Measurements from ENCODE around the gene ZNF592. TPM values are rescaled to one million over a fixed set of nuclear protein-coding genes. Genes with fewer than 3 reads are reported as not detected.
A peak's percentile ranks its signal among the peaks of the same experiment; 100 is the strongest.
"Not testable (repeated sequence)": the region's sequence is repeated elsewhere in the genome, so short reads cannot be mapped to it uniquely, and the experiment has no call there.

Gene ZNF592, protein sequence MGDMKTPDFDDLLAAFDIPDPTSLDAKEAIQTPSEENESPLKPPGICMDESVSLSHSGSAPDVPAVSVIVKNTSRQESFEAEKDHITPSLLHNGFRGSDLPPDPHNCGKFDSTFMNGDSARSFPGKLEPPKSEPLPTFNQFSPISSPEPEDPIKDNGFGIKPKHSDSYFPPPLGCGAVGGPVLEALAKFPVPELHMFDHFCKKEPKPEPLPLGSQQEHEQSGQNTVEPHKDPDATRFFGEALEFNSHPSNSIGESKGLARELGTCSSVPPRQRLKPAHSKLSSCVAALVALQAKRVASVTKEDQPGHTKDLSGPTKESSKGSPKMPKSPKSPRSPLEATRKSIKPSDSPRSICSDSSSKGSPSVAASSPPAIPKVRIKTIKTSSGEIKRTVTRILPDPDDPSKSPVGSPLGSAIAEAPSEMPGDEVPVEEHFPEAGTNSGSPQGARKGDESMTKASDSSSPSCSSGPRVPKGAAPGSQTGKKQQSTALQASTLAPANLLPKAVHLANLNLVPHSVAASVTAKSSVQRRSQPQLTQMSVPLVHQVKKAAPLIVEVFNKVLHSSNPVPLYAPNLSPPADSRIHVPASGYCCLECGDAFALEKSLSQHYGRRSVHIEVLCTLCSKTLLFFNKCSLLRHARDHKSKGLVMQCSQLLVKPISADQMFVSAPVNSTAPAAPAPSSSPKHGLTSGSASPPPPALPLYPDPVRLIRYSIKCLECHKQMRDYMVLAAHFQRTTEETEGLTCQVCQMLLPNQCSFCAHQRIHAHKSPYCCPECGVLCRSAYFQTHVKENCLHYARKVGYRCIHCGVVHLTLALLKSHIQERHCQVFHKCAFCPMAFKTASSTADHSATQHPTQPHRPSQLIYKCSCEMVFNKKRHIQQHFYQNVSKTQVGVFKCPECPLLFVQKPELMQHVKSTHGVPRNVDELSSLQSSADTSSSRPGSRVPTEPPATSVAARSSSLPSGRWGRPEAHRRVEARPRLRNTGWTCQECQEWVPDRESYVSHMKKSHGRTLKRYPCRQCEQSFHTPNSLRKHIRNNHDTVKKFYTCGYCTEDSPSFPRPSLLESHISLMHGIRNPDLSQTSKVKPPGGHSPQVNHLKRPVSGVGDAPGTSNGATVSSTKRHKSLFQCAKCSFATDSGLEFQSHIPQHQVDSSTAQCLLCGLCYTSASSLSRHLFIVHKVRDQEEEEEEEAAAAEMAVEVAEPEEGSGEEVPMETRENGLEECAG (N-terminal part only)
- 2.8 and 4.8 TPM in 2 replicates for total RNA-seq

DNA sequence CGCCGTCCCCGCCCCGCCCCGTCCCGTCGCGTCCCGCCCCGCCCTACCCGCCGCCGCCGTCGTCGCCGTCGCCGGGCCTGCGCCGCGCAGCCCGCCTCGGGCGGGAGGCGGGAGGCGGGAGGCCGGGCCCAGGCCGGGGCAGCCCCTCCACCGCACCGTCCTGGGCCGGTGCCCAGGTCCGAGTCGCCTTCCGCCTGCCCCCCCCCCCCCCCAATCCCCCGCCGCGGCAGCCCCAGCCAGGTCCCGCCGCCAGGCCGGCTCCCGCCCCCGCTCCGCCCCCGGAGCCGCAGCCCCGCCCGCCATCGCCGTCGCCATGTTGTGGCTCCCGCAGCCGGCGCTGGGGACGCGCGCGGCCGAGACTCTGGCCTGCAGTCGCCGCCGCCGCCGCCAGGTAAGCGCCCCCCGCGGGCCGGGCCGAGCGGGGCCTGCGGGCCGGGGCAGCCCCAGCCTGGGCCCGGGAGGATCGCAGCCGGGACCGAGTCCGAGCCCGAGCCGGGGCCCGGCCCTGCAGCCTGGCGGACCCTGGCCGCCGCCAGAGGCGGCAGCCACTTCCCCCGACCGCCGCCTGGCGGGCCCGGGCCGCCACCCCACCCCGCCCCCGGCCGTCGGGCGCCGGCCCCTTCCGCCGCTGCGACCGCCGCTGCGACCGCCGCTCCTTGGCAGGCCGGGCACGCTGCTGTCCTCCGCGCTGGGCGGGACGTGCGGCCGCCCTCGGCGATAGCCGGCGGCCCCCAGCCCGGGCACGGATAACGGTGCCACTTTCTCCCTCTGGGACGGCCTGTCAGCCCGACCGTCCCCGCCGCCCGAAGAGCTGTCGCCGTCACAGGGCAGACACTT, at the start of gene ZNF592:
Gene ZNF592 (plus strand): TSS at position 319 of the 837 bp plus-strand sequence. CDS start 34,084 bp downstream, outside the sequence.
- DNase-seq (ENCODE audit: low read depth in 2 of 2): peak; percentile 83 to 91

DNA sequence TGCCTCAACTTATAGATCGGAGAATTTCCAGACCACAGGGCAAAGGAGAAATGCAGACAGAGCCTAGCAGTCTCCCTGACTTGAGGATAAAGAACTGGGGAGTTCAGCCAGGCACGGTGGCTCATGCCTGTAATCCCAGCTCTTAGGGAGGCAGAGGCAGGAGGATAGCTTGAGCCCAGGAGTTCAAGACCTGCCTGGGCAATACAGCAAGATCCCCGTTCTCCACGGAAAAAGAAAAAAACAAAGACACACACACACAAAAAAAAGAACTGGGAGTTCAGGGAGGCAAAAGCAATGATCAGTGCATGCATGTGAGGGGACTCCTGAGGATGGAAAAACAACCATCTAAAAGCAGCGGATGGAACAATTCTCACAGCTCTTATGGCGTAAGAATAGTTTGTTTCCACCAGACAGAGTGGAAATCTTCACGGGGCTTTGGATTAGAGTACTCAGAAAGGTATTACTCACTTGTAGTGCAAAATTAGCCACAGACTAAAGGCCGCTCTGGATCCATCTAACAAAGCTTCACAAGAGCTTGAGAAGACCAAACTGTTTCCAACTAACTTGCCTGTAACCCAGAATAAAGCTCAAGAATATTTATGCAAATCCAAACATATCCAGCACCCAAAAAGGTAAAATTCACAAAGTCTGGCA, 48.7 kb upstream of the ZNF592 start:
- DNase-seq (ENCODE audit: low read depth in 2 of 2): peak in 1 of 2 donors; percentile 15

DNA sequence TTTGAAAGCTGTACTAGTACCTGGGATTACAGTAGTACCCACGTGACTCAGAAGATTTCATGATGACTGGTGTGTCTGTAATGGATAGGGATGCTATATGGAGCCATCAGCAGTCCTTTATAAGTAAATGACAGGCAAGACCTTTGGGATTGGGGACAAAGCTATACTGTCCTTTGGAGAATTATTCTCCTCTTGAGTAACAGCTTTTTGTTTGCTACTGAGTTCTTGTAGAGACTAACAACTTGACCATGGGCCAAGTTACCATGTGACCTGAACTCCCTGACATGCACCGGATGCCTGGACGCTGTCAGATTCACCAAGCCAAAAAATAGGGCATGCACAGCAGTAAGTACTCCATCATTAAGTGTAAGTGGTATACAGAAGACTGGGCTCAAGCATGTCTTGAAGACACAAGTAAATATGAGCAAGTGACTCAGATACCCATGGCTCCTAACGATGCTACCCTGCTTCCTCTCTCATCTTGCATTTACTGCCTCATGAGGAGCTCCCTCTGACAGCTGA, 45.4 kb upstream of the ZNF592 start:
- peak; percentile 80 for DNase-seq (ENCODE audit: low read depth in 2 of 2)

DNA sequence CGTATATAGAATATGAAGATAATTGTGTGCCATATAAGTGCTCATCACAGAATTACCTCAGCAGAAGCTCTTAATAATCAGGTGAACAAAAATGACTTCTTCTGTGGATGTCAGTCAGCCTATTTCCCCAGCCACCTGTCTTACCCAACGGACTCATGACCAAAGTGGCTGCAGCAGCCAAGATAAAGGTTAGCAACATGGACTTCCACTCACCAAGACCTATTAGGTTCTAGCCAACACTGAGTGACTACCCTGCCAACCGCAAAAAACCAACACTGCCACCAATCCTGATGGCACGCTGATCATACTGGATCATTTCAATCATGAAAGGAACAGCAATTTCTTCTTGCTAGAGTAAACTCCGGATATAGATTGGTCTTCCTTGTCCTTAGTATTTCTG, 44.6 kb upstream of the ZNF592 start:
- no peak for DNase-seq (ENCODE audit: low read depth in 2 of 2)

- no peak for DNase-seq (ENCODE audit: low read depth in 2 of 2)
Observed at GRCh38 chr15:84714372-84714771, 34.0 kb upstream of the ZNF592 start.

GRCh38 chr15:84714821-84715220, 33.6 kb upstream of the ZNF592 start:
- no peak for DNase-seq (ENCODE audit: low read depth in 2 of 2)

DNA sequence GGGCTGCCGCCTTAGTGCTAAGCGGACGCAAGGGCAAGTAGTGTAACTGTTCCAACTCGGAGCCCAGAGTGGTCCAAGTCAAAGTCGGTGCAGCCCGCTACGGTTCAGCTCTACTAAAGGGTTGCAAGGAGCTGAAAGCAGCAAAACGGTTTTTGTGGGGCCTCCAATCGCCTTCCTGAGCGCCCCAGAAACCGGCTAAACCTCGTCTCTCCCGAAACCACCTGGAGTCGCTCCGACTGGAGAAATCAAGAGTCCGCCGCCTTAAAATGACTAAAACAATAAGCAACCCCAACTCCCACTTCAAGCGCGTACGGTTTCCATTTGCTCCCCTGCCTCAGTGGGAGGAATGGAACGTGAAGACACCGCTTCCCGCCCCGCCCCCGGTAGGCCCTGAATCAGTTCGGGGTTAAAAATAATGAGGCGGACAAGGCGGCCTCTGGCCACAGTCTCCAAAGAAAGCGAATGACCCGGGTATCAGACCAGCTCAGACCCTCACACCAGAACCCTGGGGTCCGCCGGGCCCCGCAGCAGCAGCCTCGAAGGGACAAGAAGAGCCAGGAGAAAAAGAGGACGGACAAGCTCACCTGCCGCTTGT, 32.9 kb upstream of the ZNF592 start:
- DNase-seq (ENCODE audit: low read depth in 2 of 2): peak; percentile 26 to 52

DNA sequence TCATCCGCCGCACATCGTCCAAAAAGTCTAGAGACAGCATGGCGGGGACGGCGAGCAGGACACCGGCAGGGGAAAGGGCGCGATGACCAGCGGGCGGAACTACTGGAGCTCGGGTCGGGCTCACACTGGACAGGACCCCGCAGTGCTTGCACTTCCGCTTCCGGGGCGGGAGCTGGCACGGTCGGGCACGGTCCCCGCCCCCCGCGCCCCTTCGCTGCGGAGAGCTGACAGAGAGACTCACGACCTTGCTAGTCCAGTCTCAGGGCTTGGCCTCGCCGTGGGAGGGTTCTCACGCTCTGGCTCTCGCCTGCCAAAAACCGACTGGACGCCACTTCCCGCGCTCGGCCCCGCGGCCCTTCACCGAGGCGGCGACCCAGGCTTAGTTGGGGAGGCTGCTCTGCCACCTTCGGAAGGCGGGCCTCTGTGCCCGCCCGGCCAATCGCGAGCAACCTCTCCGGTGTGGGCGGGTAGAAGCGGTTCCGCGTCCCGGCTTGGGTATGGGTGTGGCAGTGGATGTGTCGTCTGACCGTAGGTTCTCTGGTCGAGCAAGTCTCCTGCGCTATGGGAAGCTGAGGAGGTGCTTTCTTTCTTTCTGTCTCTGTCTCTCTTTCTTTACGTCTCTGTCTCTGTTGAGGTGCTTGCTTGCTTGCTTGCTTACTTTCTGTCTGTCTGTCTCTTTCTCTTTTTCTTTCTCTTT, 32.2 kb upstream of the ZNF592 start, which contains the start of gene SEC11A:
Gene SEC11A (minus strand): TSS at position 104 of the 697 bp plus-strand sequence. CDS start 64 bp downstream, at position 40.
- DNase-seq (ENCODE audit: low read depth in 2 of 2): peak; percentile 95 to 96

DNA sequence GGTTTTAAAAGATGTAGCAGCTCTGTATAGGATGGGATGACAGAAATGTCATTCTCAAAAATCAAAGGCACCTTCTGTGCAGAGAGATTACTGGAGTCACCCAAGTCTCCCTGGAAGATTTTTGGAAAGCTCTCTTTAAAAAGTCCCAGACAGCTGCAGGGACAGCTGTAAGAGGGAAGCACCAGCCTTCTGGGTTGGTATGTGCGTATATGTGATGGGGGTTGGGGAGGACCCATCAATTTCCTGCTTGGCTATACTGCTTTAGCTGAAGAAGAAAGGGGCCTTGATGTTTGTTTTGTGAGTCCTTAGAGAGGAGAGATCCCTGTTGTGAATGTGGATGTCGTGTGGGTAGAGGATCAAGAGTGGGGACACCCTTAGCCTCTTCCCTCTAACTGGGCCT, 27.0 kb upstream of the ZNF592 start:
- DNase-seq (ENCODE audit: low read depth in 2 of 2): no peak

- no peak for DNase-seq (ENCODE audit: low read depth in 2 of 2)
Observed at GRCh38 chr15:84722628-84723027, 25.8 kb upstream of the ZNF592 start.

DNA sequence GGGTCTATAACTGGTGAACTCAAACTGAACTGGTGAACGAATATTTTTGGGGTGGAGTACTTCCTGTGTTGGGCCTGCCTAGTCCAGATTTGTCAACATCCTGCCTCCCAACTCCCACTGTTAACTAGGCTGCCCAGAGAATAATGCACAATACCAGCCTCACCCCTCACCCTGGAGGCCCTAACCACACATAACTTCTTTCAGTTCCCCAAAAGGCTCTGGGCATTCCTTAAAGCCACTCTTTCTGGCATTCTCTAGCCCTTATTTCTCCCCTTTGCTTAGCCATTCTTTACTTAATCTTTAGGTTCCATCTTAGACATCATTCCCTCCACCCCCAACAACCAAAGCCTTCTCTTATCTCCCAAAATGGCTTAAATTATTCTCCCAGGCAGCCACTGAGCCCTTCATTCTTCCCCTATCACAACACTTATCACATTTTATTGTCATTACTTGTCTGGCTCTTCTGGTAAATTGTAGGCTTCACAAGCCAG, 23.3 kb upstream of the ZNF592 start:
- peak; percentile 49 to 77 for DNase-seq (ENCODE audit: low read depth in 2 of 2)

DNA sequence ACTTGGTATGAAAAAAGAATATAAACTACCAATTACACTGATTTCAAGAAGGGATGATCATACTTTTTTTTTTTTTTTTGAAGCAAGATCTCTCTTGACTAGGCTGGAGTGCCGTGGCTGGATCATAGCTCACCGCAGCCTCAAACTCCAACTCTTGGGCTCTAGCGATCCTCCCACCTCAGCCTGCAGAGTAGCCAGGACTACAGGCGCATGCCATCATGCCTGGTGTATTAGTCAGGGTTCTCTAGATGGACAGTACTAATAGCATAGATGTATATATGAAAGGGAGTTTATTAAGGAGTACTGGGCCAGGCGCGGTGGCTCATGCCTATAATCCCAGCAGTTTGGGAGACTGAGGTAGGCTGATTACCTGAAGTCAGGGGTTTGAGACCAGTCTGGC, 21.0 kb upstream of the ZNF592 start:
- no peak for DNase-seq (ENCODE audit: low read depth in 2 of 2)

DNA sequence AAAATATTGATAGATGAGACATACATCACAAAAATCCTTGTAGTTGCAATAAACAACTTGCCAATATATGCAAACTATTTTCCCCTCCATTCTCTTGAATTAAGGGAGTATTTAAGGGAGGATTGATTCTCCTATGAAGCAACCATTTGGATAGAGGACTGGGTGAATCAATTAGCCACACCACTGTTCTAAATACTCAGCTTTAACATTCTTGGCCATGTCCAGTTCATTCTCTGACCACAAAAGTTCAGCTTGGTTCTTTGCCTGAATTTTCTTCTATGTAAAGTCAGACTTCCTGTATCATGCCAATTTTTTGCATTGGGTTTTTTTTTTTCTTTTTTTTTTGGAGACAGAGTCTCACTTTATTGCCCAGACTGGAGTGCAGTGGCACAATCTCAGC, 16.6 kb upstream of the ZNF592 start:
- no peak for DNase-seq (ENCODE audit: low read depth in 2 of 2)

GRCh38 chr15:84734794-84735479, 13.5 kb upstream of the ZNF592 start:
- DNase-seq (ENCODE audit: low read depth in 2 of 2): no peak

DNA sequence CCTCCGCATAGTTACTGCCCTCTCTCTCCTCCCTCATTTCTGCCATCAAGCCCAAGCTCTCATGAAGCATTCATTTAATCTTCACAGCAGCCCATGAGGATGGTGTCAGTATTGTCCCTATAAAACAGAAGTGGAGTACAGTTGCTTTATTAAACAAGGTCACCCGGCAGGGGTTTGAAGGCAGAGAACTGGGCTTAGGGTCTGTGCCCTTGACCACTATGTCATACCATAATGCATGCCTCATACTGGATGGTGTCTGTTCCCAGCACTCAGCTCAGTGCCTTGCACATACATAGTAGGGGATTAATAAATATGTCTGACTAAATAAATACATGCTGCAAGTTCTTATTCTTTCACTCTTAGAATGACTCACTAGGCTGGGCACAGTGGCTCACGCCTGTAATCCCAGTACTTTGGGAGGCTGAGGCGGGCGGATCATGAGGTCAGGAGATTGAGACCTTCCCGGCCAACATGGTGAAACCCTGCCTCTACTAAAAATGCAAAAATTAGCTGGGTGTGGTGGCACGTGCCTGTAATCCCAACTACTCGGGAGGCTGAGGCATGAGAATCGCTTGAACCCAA, 12.8 kb upstream of the ZNF592 start:
- not testable (repeated sequence) for DNase-seq (ENCODE audit: low read depth in 2 of 2)

GRCh38 chr15:84736375-84736774, 12.0 kb upstream of the ZNF592 start:
- no peak for DNase-seq (ENCODE audit: low read depth in 2 of 2)

GRCh38 chr15:84737005-84737404, 11.4 kb upstream of the ZNF592 start:
- DNase-seq (ENCODE audit: low read depth in 2 of 2): no peak

DNA sequence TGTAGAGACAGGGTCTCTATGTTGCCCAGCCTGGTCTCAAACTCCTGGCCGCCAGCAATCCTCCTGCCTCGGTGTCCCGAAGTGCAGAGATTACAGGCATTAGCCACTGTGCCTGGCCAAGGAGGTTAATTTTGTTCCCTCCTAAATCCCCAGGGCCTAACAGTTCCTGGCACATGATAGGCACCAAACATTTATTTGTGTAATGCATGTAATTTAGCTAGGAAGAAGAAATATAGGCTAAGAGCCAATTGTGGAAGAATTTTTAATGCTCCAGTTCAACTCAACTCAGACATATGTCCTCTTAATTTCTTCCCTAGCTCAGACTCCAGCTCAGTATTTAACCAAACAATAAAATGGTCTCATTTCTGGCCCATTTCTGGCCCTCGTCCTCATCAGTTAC, 7.7 kb upstream of the ZNF592 start:
- DNase-seq (ENCODE audit: low read depth in 2 of 2): no peak
